GM23248 (cell line): ENCODE measurements around the gene PPP4R3A.

Experiments used
- EZH2 ChIP-seq: fragments of 200-600 bp; sonication (generic); IDR thresholded peaks from 2 replicates; pipeline ENCODE4 v1.6.1; 2018; ENCODE audit warnings: antibody characterized with exemption, mild to moderate bottlenecking; ENCODE audit not compliant: insufficient read depth, poor library complexity, severe bottlenecking
- EZH2phosphoT487 ChIP-seq: fragments of 200-600 bp; sonication (generic); IDR thresholded peaks from 2 replicates; pipeline ENCODE4 v1.6.1; 2018; ENCODE audit warnings: antibody characterized with exemption, moderate library complexity, mild to moderate bottlenecking, low read depth; ENCODE audit not compliant: insufficient read depth

GRCh38 chr14:91536327-91536726 is 26.2 kb upstream of the PPP4R3A start:
- TF ChIP-seq EZH2 (no peak), EZH2phosphoT487 (no peak)
